GM18951 (cell line): Measurements from ENCODE around the gene ATXN7.

Source experiments
- POLR2A ChIP-seq: IDR thresholded peaks from 4 replicates; pipeline ENCODE4 v1.6.1; 2011; ENCODE audit warnings: mild to moderate bottlenecking; ENCODE audit not compliant: insufficient read length, insufficient read depth; ENCODE audit errors: extremely low read depth
- in situ Hi-C: fragments of 300-500 bp; cut with MboI; formaldehyde crosslinking; loops from one replicate; pipeline ENCODE4 v1.12.0; 2022; ENCODE audit warnings: low sequenced_read_pairs, mixed read lengths, inconsistent platforms; ENCODE audit not compliant: unreplicated experiment

Gene ATXN7

GRCh38 chr3:63955830-63956545 is 92.3 kb downstream of the ATXN7 start:
- no peak for TF ChIP-seq POLR2A
- in situ Hi-C loops = no loop called here

- in situ Hi-C loops = no loop called here
- no peak for TF ChIP-seq POLR2A
Measured at GRCh38 chr3:63959146-63959545, 95.5 kb downstream of the ATXN7 start.

- in situ Hi-C loops = no loop called here
- TF ChIP-seq POLR2A = no peak
Measured at GRCh38 chr3:63960048-63960711, 96.5 kb downstream of the ATXN7 start.

- in situ Hi-C loops = no loop called here
- no peak for TF ChIP-seq POLR2A
Measured at GRCh38 chr3:63961891-63962290, 98.2 kb downstream of the ATXN7 start.

- no peak for TF ChIP-seq POLR2A
- in situ Hi-C loops = no loop called here
Measured at GRCh38 chr3:63963496-63963895, 99.8 kb downstream of the ATXN7 start.

- TF ChIP-seq POLR2A = no peak
- in situ Hi-C loops = no loop called here
Measured at GRCh38 chr3:63964681-63965485, 101.2 kb downstream of the ATXN7 start.

- in situ Hi-C loops = no loop called here
- TF ChIP-seq POLR2A = no peak
Measured at GRCh38 chr3:63966007-63966406, 102.3 kb downstream of the ATXN7 start.

GRCh38 chr3:63966871-63967270 is 103.2 kb downstream of the ATXN7 start:
- in situ Hi-C loops = no loop called here
- no peak for TF ChIP-seq POLR2A

- TF ChIP-seq POLR2A = no peak
- in situ Hi-C loops = no loop called here
Measured at GRCh38 chr3:63967675-63968611, 104.3 kb downstream of the ATXN7 start.

GRCh38 chr3:63968612-63969350 is 105.1 kb downstream of the ATXN7 start:
- in situ Hi-C loops = no loop called here
- no peak for TF ChIP-seq POLR2A

GRCh38 chr3:63969876-63970275 is 106.2 kb downstream of the ATXN7 start:
- in situ Hi-C loops = no loop called here
- no peak for TF ChIP-seq POLR2A

- in situ Hi-C loops = no loop called here
- no peak for TF ChIP-seq POLR2A
Measured at GRCh38 chr3:63970631-63971475, 107.2 kb downstream of the ATXN7 start.

- TF ChIP-seq POLR2A = no peak
- in situ Hi-C loops = no loop called here
Measured at GRCh38 chr3:63972196-63972595, 108.5 kb downstream of the ATXN7 start.
